Endothelial cell of hepatic sinusoid (primary cell): ENCODE measurements around the gene MTMR4.
"Not testable (repeated sequence)": the region's sequence is repeated elsewhere in the genome, so short reads cannot be mapped to it uniquely, and the experiment has no call there.

Source experiments
- in situ Hi-C: cut with HindIII; loops from 2 replicates; pipeline ENCODE4 v1.10.0; 2017; ENCODE audit warnings: low sequenced_read_pairs

Gene MTMR4

GRCh38 chr17:58527949-58528348 lies 13.5 kb upstream of the MTMR4 start:
- in situ Hi-C loops = no loop called here

GRCh38 chr17:58527306-58527705 lies 12.9 kb upstream of the MTMR4 start:
- in situ Hi-C loops = no loop called here

- in situ Hi-C loops = no loop called here
Measured at GRCh38 chr17:58525239-58525638, 10.8 kb upstream of the MTMR4 start.

- in situ Hi-C loops = no loop called here
Measured at GRCh38 chr17:58521680-58522079, 7.2 kb upstream of the MTMR4 start.

- in situ Hi-C loops = no loop called here
Measured at GRCh38 chr17:58520843-58521430, 6.5 kb upstream of the MTMR4 start.

- in situ Hi-C loops = no loop called here
Measured at GRCh38 chr17:58517928-58518609, 3.6 kb upstream of the MTMR4 start.

- in situ Hi-C loops = no loop called here
Measured at GRCh38 chr17:58517378-58517927, 3.0 kb upstream of the MTMR4 start.

GRCh38 chr17:58516644-58517377 lies 2.4 kb upstream of the MTMR4 start:
- in situ Hi-C loops = no loop called here

GRCh38 chr17:58515286-58515685 lies 848 bp upstream of the MTMR4 start:
- in situ Hi-C loops = no loop called here

- in situ Hi-C loops = no loop called here
Measured at GRCh38 chr17:58514770-58515157, 326 bp upstream of the MTMR4 start.

- in situ Hi-C loops = no loop called here
Measured at GRCh38 chr17:58513267-58513964, 1.0 kb downstream of the MTMR4 start.

GRCh38 chr17:58510075-58510474 lies 4.4 kb downstream of the MTMR4 start:
- in situ Hi-C loops = no loop called here

GRCh38 chr17:58508341-58509067 lies 5.9 kb downstream of the MTMR4 start:
- in situ Hi-C loops = no loop called here

- in situ Hi-C loops = no loop called here
Measured at GRCh38 chr17:58507123-58507634, 7.3 kb downstream of the MTMR4 start.

GRCh38 chr17:58506354-58507080 lies 7.9 kb downstream of the MTMR4 start:
- in situ Hi-C loops = no loop called here

GRCh38 chr17:58504826-58505351 lies 9.5 kb downstream of the MTMR4 start:
- in situ Hi-C loops = no loop called here

GRCh38 chr17:58503866-58504265 lies 10.6 kb downstream of the MTMR4 start:
- in situ Hi-C loops = no loop called here

- in situ Hi-C loops = not testable (repeated sequence)
Measured at GRCh38 chr17:58503134-58503533, 11.3 kb downstream of the MTMR4 start.

- in situ Hi-C loops = no loop called here
Measured at GRCh38 chr17:58501451-58501850, 13.0 kb downstream of the MTMR4 start.
